ENCODE data around the gene PIF1.

PIF1 gene

DNA sequence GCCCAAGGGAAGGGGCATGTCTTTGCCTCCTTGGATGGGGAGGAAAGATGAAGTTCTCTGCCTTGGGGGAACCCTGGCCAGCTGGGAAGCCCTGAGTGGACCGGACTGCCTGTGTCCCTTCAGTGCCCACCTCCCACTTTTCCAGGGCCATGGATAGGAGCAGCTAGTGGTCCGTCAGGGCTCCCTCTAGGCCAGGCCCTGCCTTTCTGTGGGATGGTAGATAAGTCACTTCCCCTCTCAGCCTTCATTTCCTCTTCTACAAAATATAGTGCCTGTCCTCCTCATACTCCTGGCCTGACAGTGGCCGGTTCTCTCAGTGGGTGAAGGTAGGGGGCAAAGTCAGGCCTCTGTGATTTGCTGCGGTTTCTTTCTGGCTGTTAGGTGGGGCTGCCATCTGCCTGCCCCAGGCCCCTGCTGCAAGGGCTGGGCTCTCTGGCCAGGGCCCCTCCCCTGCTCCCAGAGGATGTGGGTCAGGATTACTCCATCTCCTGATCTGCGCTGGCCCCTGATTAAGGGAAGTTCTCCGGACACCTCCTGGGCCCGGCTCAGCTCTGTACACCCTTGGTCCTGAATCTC is 17.6 kb upstream of the PIF1 start:
- H3K4me1 ChIP-seq = peaks cover 0 to 62% (median 45%) of the 10 kb centered on the region in 4 donors
- peak overlapping the region; percentile 96 to 97 for H3K27ac ChIP-seq
- H3K9me3 ChIP-seq = no peaks in the 10 kb centered on the region
- no peaks in the 10 kb centered on the region for H3K27me3 ChIP-seq
- H3K4me3 ChIP-seq = peak overlapping the region; percentile 86 to 91
- intact Hi-C loops (cut with DNase I; ENCODE audit: low total_unique reads) = loop anchor here (10.0 kb wide), 1 partner anchor 52 kb away; no protein-coding TSS in a partner anchor
- peak; percentile 84 for DNase-seq
- no peaks in the 10 kb centered on the region for H3K36me3 ChIP-seq
- no peak for TF ChIP-seq CTCF (IDR thresholded peaks at IDR 0.05)

DNA sequence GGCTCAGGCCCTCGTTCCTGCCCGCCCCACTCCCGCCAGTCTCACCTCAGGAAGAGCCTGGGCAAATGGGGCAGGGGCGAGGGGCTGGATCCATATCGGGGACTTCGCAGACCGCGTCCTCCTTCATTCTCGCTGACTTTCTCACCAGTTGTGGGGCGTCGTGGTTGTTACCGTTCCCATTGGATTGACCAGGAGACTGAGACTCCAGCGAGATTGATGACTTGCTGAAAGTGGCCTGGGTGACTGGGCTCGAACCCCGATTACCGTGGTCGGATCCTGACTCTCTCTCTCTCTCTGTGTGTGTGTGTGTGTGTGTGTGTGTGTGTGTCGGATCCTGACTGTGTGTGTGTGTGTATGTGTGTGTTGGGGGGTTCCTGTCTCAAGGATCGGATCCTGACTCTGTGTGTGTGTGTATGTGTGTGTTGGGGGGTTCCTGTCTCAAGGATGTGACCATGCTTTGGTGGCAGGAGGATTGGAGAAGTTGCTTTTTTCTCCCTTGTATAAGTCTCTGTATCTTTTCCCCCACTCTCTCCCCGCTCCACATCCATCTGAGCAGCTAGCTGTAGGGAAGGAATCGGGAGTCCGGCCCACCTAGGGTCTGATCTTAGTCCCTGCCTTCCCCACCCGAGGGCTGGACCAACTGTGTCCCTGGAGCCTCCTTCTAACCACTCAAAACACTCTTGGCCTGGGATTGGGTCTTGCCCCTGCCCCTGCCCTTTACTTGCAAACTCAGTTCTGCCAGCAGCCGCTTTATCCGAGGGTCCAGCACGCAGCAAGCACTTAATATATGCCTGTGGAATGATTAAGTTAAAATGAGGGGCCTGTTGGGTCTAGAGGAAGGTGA is 16.9 kb upstream of the PIF1 start:
- H3K4me1 ChIP-seq = peaks cover 0 to 54% (median 43%) of the 10 kb centered on the region in 4 donors
- H3K9me3 ChIP-seq = no peaks in the 10 kb centered on the region
- peak overlapping the region; percentile 86 to 91 for H3K4me3 ChIP-seq
- no peaks in the 10 kb centered on the region for H3K36me3 ChIP-seq
- H3K27ac ChIP-seq = peak overlapping the region; percentile 96 to 97
- H3K27me3 ChIP-seq = no peaks in the 10 kb centered on the region
- DNase-seq = peak; percentile 65 to 82
- no peak for TF ChIP-seq CTCF (IDR thresholded peaks at IDR 0.05)
- intact Hi-C loops (cut with DNase I; ENCODE audit: low total_unique reads) = loop anchor here (10.0 kb wide), 1 partner anchor 52 kb away; no protein-coding TSS in a partner anchor

GRCh38 chr15:64841344-64842095 is 16.1 kb upstream of the PIF1 start, which contains the start of gene PLEKHO2:
Gene PLEKHO2, plus strand, starts transcription at chr15:64841915. Its CDS starts 102 bp downstream, at chr15:64842017.
- DNase-seq = peak; percentile 97 to 98
- Histone ChIP-seq H3K27me3 (no peaks in the 10 kb centered on the region), H3K36me3 (no peaks in the 10 kb centered on the region), H3K4me1 (peaks cover 0 to 48% (median 37%) of the 10 kb centered on the region in 4 donors), H3K4me3 (peak within 1 kb of the TSS; percentile 86 to 91), H3K27ac (peak within 1 kb of the TSS; percentile 96 to 97), H3K9me3 (no peaks in the 10 kb centered on the region)
- intact Hi-C loops (cut with DNase I; ENCODE audit: low total_unique reads) = loop anchor here (10.0 kb wide), 1 partner anchor 53 kb away; no protein-coding TSS in a partner anchor
- TF ChIP-seq CTCF (IDR thresholded peaks at IDR 0.05) = peak in 1 of 2 experiments; percentile 35

DNA sequence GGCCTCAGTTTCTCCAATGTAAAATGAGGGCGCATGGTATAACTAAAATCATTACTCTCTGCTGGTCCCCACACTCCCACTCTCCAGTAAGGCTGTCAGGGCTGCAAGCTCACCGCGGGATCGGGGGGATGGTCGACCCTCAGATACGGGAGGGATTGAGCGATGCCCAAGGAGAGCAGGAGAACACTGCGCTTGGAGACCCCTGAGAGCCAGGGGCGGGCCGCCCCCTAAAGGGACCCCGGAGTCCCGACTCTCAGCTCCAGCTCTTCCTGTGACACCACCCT is 15.6 kb upstream of the PIF1 start:
- DNase-seq = no peak
- Histone ChIP-seq H3K4me3 (peak overlapping the region; percentile 86 to 91), H3K27ac (peak overlapping the region; percentile 96 to 97), H3K27me3 (no peaks in the 10 kb centered on the region), H3K36me3 (no peaks in the 10 kb centered on the region), H3K4me1 (peaks cover 0 to 48% (median 37%) of the 10 kb centered on the region in 4 donors), H3K9me3 (no peaks in the 10 kb centered on the region)
- intact Hi-C loops (cut with DNase I; ENCODE audit: low total_unique reads) = loop anchor here (10.0 kb wide), 1 partner anchor 54 kb away; no protein-coding TSS in a partner anchor
- no peak for TF ChIP-seq CTCF (IDR thresholded peaks at IDR 0.05)

DNA sequence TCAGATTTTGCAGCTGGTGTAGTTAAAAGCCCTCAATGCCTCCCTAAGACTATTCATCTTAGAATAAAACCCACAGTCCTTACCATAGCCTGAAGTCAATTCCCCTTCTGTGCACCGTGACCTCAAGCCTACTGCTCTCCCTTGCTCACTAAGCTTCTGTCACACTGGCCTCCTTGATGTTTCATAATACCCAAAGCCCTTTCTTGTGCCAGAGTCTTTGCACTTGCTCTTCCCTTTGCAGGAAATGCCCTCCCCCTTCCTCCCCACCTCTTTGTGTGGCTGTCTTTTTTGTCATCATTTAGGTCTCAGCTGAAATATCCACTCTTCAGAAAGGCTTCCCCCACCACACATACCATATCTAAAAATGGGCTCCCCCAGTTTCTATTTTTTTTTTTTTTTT is 12.1 kb upstream of the PIF1 start:
- peak in 1 of 2 donors; percentile 40 for DNase-seq

More for the DNA sequence above, 12.1 kb upstream of the PIF1 start:
- TF ChIP-seq CTCF (IDR thresholded peaks at IDR 0.05) = no peak
- H3K4me3 ChIP-seq = no peak overlapping the region
- H3K27ac ChIP-seq = no peak overlapping the region
- no peaks in the 10 kb centered on the region for H3K27me3 ChIP-seq
- H3K4me1 ChIP-seq = peaks cover 0 to 22% (median 10%) of the 10 kb centered on the region in 4 donors
- H3K9me3 ChIP-seq = no peaks in the 10 kb centered on the region
- intact Hi-C loops (cut with DNase I; ENCODE audit: low total_unique reads) = no loop called here
- H3K36me3 ChIP-seq = no peaks in the 10 kb centered on the region
